Right ventricle myocardium superior (tissue), 1 donor: ENCODE measurements around the gene DHX9. TPM values are rescaled to one million over a fixed set of nuclear protein-coding genes. Genes with fewer than 3 reads are reported as not detected.
"Not testable (repeated sequence)": the region's sequence is repeated elsewhere in the genome, so short reads cannot be mapped to it uniquely, and the experiment has no call there.

Source experiments
- ATAC-seq: fragments of 200-7000 bp; cut with Tn5 transposase; one replicate; pipeline ENCODE4 v1.9.1; 2020; ENCODE audit warnings: mild to moderate bottlenecking; ENCODE audit not compliant: poor library complexity
- DNase-seq: peaks from one replicate; pipeline ENCODE4 v3.0.0-alpha.2; 2020
- intact Hi-C: fragments of 100-400 bp; cut with DNase I; formaldehyde crosslinking; loops from one replicate; pipeline ENCODE4 v1.11.2; 2022
- total RNA-seq: library from RNA; stranded (reverse); fragmentation: NEBNext Ultra II Directional; extraction: Animal tissue kit (Norgen Biotek cat#: 25700); gene quantifications from one replicate; pipeline ENCODE4 v1.2.1, GENCODE V29; 2021
- donor health status: DM: no; HTN: yes; CAD: no; lungs with severe emphysema.

DHX9 gene
- total RNA-seq, 1 donor from 2014 or later = 54.9 TPM

- intact Hi-C loops = no loop called here
- ATAC-seq (no peak), DNase-seq (no peak)
These were observed 38.2 kb downstream of the DHX9 start for GRCh38 chr1:182877331-182877730.

DNA sequence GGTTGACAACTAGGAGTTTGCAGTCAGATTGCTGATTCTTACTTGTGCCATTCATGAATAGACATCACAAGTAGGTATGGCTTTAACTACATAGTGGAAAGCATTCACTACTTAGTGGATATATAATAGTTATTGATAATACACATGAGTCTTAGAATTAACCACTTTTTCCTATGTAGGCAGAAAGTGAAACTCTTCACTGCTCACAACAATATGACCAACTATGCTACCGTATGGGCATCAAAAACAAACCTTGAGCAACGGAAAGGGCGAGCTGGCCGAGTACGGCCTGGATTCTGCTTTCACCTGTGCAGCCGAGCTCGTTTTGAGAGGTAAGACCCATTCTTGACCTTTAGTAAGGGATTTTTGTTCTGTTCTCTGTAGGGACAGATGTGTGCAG is 38.7 kb downstream of the DHX9 start:
- intact Hi-C loops = no loop called here
- ATAC-seq (no peak), DNase-seq (no peak)

DNA sequence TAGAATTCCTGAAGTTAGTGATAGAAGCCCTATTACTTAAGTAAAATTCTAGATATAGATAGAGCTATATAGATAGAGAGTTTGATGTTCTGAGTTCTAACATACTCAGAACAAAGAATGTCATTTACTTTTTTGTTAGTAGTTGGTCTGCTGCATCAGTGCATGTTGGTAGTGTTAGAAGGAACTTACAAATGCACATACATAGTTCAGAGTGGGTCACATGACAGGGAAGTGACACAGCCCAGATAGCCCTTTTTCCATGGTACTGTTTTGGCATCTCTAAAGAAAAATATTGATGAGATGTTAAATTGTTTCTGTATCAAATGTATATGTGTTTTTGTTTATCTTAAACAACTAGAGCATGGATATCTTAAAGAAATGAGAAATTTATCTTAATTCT is 45.7 kb downstream of the DHX9 start:
- ATAC-seq (no peak), DNase-seq (no peak)
- intact Hi-C loops = no loop called here

GRCh38 chr1:182885591-182885990 is 46.4 kb downstream of the DHX9 start:
- DNase-seq (no peak), ATAC-seq (no peak)
- intact Hi-C loops = no loop called here

GRCh38 chr1:182886985-182887384 is 47.8 kb downstream of the DHX9 start:
- intact Hi-C loops = no loop called here
- no peak for ATAC-seq
- DNase-seq = no peak

GRCh38 chr1:182888736-182889531 is 49.8 kb downstream of the DHX9 start:
- ATAC-seq = no peak
- intact Hi-C loops = no loop called here
- no peak for DNase-seq

DNA sequence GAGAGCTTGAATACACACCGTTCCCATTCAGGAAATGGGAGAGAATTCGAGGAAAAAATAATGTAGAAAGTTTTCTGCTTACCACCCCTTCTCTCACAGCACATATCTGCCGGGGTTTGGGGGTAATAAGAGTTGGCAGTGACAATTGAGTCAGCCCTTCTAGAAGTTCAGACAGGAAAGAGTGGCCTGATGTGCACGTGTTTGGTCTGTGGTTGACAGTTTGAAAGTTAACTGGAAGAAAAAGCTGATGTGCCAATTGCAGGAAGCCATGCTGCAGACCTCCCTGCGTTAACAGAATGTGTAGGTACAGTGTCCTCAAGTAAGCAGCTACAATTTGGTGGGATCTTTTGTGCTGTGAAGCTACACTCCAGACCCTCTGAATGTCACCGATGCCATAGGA is 50.9 kb downstream of the DHX9 start:
- no peak for ATAC-seq
- no peak for DNase-seq
- intact Hi-C loops = no loop called here

DNA sequence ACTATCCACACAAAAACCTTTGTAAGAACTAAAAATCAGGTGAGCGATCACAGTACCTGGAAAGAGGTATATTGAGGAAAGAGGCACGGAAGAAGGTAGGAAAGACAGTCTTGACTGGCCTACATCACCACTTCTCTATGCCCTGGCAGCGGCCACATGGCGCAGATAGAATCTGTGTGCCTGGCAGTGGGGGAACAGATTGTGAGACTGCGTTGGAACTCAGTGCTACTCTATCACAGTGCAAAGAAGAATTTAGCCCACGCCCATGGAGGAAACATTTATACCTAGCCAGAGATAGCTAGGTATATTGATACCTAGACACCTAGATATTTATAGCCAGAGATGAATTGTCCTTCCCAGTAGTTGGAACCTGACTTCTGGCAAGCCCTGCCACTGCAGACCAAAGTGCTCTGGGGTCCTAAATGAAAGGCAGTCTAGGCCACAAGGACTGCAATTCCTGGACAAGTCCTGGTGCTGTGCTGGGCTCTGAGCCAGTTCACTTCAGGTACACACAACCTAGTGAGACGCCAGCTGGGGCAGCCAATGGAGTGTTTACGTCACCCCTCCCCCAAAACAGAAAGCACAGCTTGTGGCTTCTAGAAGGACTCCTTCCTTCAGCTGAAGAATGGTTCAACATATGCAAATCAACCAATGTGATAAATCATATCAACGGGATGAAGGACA is 51.9 kb downstream of the DHX9 start:
- intact Hi-C loops = no loop called here
- no peak for ATAC-seq
- no peak for DNase-seq

DNA sequence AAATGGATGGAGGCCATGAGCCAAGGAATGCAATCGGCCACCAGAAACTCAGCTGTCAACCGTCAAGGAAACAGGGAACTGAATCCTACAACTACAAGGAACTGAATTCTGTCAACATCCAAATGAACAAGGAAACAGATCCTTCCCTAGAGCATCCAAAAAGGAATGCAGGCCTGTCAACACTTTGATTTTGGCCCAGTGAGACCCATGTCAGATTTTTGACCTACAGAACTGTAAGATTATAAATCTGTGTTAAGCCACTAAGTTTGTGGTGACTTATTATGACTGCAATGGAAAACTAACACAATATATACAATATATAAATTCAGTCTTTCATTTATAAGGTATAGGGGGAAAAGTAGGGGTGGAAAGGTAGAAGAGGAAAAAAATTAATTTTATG is 58.5 kb downstream of the DHX9 start:
- intact Hi-C loops = no loop called here
- ATAC-seq = no peak
- DNase-seq = no peak

- ATAC-seq, intact Hi-C loops, DNase-seq: not testable (repeated sequence)
These were observed 62.8 kb downstream of the DHX9 start for GRCh38 chr1:182901946-182902345.

- intact Hi-C loops = no loop called here
- DNase-seq (no peak), ATAC-seq (no peak)
These were observed 66.2 kb downstream of the DHX9 start for GRCh38 chr1:182905321-182905720.

- DNase-seq = no peak
- intact Hi-C loops = no loop called here
- no peak for ATAC-seq
These were observed 70.4 kb downstream of the DHX9 start for GRCh38 chr1:182909578-182909977.

GRCh38 chr1:182910143-182910542 is 71.0 kb downstream of the DHX9 start:
- no peak for DNase-seq
- intact Hi-C loops = no loop called here
- no peak for ATAC-seq

- no peak for ATAC-seq
- intact Hi-C loops = no loop called here
- DNase-seq = no peak
These were observed 74.3 kb downstream of the DHX9 start for GRCh38 chr1:182913401-182913800.

DNA sequence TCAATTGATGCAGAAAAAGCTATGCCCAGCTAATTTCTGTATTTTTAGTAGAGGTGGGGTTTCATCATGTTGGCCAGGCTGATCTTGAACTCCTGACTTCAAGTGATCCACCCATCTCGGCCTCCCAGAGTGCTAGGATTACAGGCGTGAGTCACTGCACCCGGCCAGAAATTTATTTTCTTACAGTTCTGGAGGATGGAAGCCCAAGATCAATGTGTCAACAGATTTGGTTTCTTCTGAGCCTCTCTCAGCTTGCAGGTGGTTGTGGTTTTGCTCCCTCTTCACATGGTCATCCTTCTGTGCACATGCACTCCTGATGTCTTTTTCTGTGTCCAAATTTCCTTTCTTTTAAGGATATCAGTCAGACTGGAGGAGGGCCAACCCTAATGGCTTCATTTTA is 78.2 kb downstream of the DHX9 start:
- intact Hi-C loops = no loop called here
- no peak for ATAC-seq
- no peak for DNase-seq

DNA sequence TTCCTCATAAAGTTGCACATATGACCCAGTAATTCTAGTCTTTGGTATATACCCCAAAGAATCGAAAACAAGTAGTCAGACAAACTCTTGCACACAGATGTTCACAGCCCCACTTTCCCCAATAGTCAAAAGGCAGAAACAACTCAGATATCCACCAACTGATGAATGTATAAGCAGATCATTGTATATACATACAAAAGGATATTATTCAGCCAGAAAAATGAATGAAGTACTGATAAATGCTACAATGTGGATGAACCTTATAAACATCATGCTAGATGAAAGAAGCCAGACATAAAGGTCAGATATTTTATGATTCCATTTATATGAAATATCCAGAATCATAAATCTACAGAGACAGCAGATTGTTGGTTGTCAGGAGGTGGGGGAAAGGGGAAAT is 86.5 kb downstream of the DHX9 start:
- ATAC-seq = no peak
- DNase-seq = no peak
- intact Hi-C loops = no loop called here

GRCh38 chr1:182927693-182928433 is 88.7 kb downstream of the DHX9 start:
- intact Hi-C loops = no loop called here
- no peak for ATAC-seq
- DNase-seq = no peak

DNA sequence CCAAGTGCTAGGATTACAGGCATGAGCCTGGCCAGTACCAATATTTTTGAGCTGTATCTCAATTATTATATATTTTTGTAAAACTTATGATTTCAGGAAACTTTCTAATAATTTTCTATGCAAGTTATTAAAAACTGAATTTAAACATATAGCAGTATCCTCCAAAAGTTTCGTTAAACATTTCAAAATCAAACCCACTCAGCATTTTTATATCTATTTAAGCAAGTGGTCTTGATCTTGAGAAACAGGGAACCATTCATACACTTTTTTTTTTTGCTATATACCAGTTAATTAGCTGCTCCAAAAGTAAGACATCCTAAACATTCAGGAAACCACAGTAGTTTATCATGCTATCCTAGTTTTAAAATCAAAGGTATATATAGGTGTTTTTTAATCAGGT is 91.8 kb downstream of the DHX9 start:
- ATAC-seq = no peak
- intact Hi-C loops = no loop called here
- no peak for DNase-seq

- ATAC-seq (no peak), DNase-seq (no peak)
- intact Hi-C loops = no loop called here
These were observed 96.6 kb downstream of the DHX9 start for GRCh38 chr1:182935716-182936115.
